ENCODE measurements around the gene TACSTD2.

The TACSTD2 gene

DNA sequence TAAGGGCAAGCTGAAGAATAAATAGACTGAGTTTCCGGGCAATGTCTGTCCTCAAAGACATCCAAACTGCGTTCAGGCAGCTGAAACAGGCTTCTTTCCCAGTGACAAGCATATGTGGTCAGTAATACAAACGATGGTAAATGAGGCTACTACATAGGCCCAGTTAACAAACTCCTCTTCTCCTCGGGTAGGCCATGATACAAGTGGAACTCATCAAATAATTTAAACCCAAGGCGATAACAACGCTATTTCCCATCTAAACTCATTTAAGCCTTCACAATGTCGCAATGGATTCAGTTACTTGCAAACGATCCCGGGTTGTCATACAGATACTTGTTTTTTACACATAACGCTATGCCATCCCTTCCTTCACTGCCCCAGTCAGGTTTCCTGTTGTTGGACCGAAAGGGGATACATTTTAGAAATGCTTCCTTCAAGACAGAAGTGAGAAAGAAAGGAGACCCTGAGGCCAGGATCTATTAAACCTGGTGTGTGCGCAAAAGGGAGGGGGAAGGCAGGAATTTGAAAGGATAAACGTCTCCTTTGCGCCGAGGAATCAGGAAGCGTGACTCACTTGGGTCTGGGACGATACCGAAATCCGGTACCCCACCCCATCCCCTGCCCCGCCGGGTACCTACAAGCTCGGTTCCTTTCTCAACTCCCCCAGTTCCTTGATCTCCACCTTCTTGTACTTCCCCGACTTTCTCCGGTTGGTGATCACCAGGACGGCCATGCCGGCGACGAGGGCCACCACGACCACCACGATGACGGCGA, 1.3 kb downstream of the TACSTD2 start (continued):
- TF ChIP-seq REPIN1 (tag by site-specific recombination; IDR thresholded peaks at IDR 0.05; ENCODE audit: low read depth) (no peak), ZNF157 (tag by site-specific recombination; IDR thresholded peaks at IDR 0.05) (no peak), ZNF146 (tag by site-specific recombination; IDR thresholded peaks at IDR 0.05) (no peak)
- TF ChIP-seq, protein P1, sequence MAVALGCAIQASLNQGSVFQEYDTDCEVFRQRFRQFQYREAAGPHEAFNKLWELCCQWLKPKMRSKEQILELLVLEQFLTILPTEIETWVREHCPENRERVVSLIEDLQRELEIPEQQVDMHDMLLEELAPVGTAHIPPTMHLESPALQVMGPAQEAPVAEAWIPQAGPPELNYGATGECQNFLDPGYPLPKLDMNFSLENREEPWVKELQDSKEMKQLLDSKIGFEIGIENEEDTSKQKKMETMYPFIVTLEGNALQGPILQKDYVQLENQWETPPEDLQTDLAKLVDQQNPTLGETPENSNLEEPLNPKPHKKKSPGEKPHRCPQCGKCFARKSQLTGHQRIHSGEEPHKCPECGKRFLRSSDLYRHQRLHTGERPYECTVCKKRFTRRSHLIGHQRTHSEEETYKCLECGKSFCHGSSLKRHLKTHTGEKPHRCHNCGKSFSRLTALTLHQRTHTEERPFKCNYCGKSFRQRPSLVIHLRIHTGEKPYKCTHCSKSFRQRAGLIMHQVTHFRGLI (tag by site-specific recombination; IDR thresholded peaks at IDR 0.05): no peak

DNA sequence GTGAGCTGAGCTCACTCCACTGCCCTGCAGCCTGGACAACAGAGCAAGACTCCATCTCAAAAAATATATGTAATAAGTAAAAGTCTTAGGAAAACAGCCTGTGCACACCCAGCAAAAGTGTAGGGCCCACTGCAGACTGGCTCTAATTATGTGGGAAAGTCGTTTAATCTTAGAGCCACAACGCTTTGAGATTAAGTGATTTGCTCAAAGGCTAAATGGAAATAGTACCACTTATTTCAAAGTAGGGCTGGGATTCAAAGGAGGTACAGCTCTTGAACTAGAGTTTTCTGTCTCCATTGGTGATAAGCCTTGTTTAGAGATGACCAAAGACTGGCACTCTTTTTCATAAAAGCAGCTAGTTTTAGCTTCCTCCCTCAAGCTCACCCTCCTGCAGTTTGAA, 2.2 kb downstream of the TACSTD2 start:
- TF ChIP-seq ZNF394 (tag by site-specific recombination; IDR thresholded peaks at IDR 0.05; ENCODE audit: borderline replicate concordance): no peak
- no peak for TF ChIP-seq ZNF48 (tag by site-specific recombination; IDR thresholded peaks at IDR 0.05)
- TF ChIP-seq ZFP41 (tag by site-specific recombination; IDR thresholded peaks at IDR 0.05; ENCODE audit: borderline replicate concordance): no peak
- TF ChIP-seq, protein P2, sequence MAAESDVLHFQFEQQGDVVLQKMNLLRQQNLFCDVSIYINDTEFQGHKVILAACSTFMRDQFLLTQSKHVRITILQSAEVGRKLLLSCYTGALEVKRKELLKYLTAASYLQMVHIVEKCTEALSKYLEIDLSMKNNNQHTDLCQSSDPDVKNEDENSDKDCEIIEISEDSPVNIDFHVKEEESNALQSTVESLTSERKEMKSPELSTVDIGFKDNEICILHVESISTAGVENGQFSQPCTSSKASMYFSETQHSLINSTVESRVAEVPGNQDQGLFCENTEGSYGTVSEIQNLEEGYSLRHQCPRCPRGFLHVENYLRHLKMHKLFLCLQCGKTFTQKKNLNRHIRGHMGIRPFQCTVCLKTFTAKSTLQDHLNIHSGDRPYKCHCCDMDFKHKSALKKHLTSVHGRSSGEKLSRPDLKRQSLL (tag by site-specific recombination; IDR thresholded peaks at IDR 0.05): no peak
- TF ChIP-seq ZNF571 (tag by site-specific recombination; IDR thresholded peaks at IDR 0.05): no peak
- no peak for TF ChIP-seq MZF1 (tag by site-specific recombination; IDR thresholded peaks at IDR 0.05; ENCODE audit: borderline replicate concordance)
- TF ChIP-seq GLIS2 (tag by site-specific recombination; IDR thresholded peaks at IDR 0.05): no peak
- TF ChIP-seq, protein P3, sequence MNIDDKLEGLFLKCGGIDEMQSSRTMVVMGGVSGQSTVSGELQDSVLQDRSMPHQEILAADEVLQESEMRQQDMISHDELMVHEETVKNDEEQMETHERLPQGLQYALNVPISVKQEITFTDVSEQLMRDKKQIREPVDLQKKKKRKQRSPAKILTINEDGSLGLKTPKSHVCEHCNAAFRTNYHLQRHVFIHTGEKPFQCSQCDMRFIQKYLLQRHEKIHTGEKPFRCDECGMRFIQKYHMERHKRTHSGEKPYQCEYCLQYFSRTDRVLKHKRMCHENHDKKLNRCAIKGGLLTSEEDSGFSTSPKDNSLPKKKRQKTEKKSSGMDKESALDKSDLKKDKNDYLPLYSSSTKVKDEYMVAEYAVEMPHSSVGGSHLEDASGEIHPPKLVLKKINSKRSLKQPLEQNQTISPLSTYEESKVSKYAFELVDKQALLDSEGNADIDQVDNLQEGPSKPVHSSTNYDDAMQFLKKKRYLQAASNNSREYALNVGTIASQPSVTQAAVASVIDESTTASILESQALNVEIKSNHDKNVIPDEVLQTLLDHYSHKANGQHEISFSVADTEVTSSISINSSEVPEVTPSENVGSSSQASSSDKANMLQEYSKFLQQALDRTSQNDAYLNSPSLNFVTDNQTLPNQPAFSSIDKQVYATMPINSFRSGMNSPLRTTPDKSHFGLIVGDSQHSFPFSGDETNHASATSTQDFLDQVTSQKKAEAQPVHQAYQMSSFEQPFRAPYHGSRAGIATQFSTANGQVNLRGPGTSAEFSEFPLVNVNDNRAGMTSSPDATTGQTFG (tag by site-specific recombination; IDR thresholded peaks at IDR 0.05; ENCODE audit: borderline replicate concordance): no peak
- no peak for TF ChIP-seq ZNF112 (tag by site-specific recombination; IDR thresholded peaks at IDR 0.05)
- TF ChIP-seq ZNF791 (tag by site-specific recombination; IDR thresholded peaks at IDR 0.05): no peak
- no peak for TF ChIP-seq ZNF792 (tag by site-specific recombination; IDR thresholded peaks at IDR 0.05)
- no peak for TF ChIP-seq ZNF701 (tag by site-specific recombination; IDR thresholded peaks at IDR 0.05)
- TF ChIP-seq ZNF514 (tag by site-specific recombination; IDR thresholded peaks at IDR 0.05): no peak
- no peak for TF ChIP-seq ZNF350 (tag by site-specific recombination; IDR thresholded peaks at IDR 0.05)
- no peak for TF ChIP-seq SP3 (tag by site-specific recombination; IDR thresholded peaks at IDR 0.05)
- TF ChIP-seq ZNF843 (tag by site-specific recombination; IDR thresholded peaks at IDR 0.05): no peak
- TF ChIP-seq ZNF211 (tag by site-specific recombination; IDR thresholded peaks at IDR 0.05; ENCODE audit: low read depth): no peak
- no peak for TF ChIP-seq ZNF654 (tag by site-specific recombination; IDR thresholded peaks at IDR 0.05; ENCODE audit: low read depth)
- TF ChIP-seq ZNF157 (tag by site-specific recombination; IDR thresholded peaks at IDR 0.05): no peak
- TF ChIP-seq SP7 (tag by site-specific recombination; IDR thresholded peaks at IDR 0.05): no peak
- Histone ChIP-seq H3K4me1 (ENCODE audit: control insufficient read depth, insufficient read depth, low read length) (no peaks in the 10 kb centered on the region), H3K4me3 (ENCODE audit: low read depth, low read length) (no peak overlapping the region), H3K36me3 (ENCODE audit: control insufficient read depth in 2 of 2, insufficient read depth in 1 of 2, low read length in 2 of 2) (no peaks in the 10 kb centered on the region), H3K27ac (ENCODE audit: extremely low read depth, low read depth, low read length) (no peak overlapping the region), H3K9me3 (ENCODE audit: control insufficient read depth, insufficient read depth, low read depth, low read length) (no peaks in the 10 kb centered on the region)
- ChIA-PET POLR2A (no interaction called here), CTCF (no interaction called here)
